ENCODE measurements around the gene ACSL5. TPM values are rescaled to one million over a fixed set of nuclear protein-coding genes. Genes with fewer than 3 reads are reported as not detected.

Gene ACSL5
- total and polyA plus RNA-seq, 10 of the 15 experiments (the other 5 are each of a cell fraction or from before 2014, with no cell fraction given), result 22.3 to 57.0 (median 46.4) TPM

DNA sequence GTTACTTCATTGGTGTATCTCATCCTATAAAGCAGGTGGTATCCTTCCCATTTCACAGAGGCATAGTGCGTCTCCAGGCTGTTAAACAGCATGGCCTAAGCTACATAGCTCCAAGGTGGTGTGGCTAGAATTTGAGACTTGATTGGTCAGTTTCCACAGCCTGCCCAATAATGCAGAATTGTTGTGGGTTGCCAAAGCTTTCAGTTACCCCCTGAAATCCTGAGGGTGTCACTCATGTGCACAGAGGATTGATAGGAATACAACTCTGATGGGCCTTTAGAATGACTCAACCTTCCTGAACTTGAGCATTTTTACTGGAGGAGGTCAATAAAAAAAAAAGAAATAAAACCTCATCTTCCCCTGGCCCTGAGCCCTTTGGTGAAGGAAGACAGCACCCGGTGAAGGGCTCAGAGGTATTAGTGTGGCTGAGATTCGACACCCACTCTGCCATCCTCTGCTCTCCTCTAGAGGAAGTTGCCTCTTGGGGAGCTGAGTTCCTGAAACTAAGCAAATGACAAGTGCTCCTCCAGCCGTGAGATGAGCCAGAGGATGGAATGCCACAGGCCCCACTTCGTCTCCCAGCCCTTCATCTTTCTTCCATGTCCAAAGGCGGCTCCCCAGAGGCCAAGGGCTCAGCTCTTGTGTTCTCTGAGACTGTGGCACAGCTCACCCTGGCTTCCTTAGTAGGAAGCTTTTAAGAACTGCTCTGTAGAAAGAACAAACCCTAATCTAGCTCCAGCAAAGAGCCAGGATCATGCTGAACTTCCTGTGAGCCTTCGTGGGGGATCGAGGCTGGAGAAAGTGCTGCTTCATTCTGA lies 1.0 kb downstream of the ACSL5 start (continued):
- TF ChIP-seq FOXM1 (IDR thresholded peaks at IDR 0.05; ENCODE audit: low read depth, low read length), result no peak
- TF ChIP-seq CBFB (IDR thresholded peaks at IDR 0.05; ENCODE audit: low read depth), result no peak
- TF ChIP-seq BRCA1 (IDR thresholded peaks at IDR 0.05; ENCODE audit: low read depth, low read length), result no peak
- TF ChIP-seq, protein P1, sequence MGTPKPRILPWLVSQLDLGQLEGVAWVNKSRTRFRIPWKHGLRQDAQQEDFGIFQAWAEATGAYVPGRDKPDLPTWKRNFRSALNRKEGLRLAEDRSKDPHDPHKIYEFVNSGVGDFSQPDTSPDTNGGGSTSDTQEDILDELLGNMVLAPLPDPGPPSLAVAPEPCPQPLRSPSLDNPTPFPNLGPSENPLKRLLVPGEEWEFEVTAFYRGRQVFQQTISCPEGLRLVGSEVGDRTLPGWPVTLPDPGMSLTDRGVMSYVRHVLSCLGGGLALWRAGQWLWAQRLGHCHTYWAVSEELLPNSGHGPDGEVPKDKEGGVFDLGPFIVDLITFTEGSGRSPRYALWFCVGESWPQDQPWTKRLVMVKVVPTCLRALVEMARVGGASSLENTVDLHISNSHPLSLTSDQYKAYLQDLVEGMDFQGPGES (IDR thresholded peaks at IDR 0.05), result no peak
- TF ChIP-seq SPI1 (IDR thresholded peaks at IDR 0.05; ENCODE audit: borderline replicate concordance, insufficient read depth, low read depth, low read length), result 0 out of 2 replicates have a peak, but pooled peaks have one; percentile 6
- TF ChIP-seq TCF7 (IDR thresholded peaks at IDR 0.05; ENCODE audit: borderline replicate concordance), result no peak
- TF ChIP-seq GATAD2B (conservative IDR thresholded peaks at IDR 0.05; ENCODE audit: low read depth), result no peak
- TF ChIP-seq IKZF2 (IDR thresholded peaks at IDR 0.05), result peak; percentile 8 to 26; a peak in 1 of 4 replicates
- TF ChIP-seq, protein P2, sequence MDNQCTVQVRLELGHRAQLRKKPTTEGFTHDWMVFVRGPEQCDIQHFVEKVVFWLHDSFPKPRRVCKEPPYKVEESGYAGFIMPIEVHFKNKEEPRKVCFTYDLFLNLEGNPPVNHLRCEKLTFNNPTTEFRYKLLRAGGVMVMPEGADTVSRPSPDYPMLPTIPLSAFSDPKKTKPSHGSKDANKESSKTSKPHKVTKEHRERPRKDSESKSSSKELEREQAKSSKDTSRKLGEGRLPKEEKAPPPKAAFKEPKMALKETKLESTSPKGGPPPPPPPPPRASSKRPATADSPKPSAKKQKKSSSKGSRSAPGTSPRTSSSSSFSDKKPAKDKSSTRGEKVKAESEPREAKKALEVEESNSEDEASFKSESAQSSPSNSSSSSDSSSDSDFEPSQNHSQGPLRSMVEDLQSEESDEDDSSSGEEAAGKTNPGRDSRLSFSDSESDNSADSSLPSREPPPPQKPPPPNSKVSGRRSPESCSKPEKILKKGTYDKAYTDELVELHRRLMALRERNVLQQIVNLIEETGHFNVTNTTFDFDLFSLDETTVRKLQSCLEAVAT (IDR thresholded peaks at IDR 0.05), result peak; percentile 40; the same call in 1 of the 2 replicates
- TF ChIP-seq KDM1A (IDR thresholded peaks at IDR 0.05; ENCODE audit: borderline replicate concordance), result no peak
- TF ChIP-seq, protein P3, sequence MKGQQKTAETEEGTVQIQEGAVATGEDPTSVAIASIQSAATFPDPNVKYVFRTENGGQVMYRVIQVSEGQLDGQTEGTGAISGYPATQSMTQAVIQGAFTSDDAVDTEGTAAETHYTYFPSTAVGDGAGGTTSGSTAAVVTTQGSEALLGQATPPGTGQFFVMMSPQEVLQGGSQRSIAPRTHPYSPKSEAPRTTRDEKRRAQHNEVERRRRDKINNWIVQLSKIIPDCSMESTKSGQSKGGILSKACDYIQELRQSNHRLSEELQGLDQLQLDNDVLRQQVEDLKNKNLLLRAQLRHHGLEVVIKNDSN (IDR thresholded peaks at IDR 0.05; ENCODE audit: borderline replicate concordance, extremely low read length, insufficient read depth, low read depth, low read length), result no peak
- no peak for TF ChIP-seq YY1 (IDR thresholded peaks at IDR 0.05; ENCODE audit: low read depth, low read length)
- TF ChIP-seq BHLHE40 (IDR thresholded peaks at IDR 0.05; ENCODE audit: borderline replicate concordance in 1 of 2, low read depth in 2 of 2, low read length in 1 of 2), result no peak
- no peak for TF ChIP-seq IRF4 (IDR thresholded peaks at IDR 0.05; ENCODE audit: low read depth, low read length)
- TF ChIP-seq PML (IDR thresholded peaks at IDR 0.05; ENCODE audit: low read length), result no peak; the same call in 1 of the 2 replicates
- no peak for TF ChIP-seq SUPT20H (IDR thresholded peaks at IDR 0.05; ENCODE audit: borderline replicate concordance, control insufficient read depth, low read depth, low read length)
- no peak for TF ChIP-seq BCLAF1 (IDR thresholded peaks at IDR 0.05)
- TF ChIP-seq PAX5 (IDR thresholded peaks at IDR 0.05; ENCODE audit: borderline replicate concordance, low read depth, low read length), result no peak
- no peak for TF ChIP-seq RAD21 (IDR thresholded peaks at IDR 0.05; ENCODE audit: insufficient read depth, low read depth, low read length)
- TF ChIP-seq, protein P4, sequence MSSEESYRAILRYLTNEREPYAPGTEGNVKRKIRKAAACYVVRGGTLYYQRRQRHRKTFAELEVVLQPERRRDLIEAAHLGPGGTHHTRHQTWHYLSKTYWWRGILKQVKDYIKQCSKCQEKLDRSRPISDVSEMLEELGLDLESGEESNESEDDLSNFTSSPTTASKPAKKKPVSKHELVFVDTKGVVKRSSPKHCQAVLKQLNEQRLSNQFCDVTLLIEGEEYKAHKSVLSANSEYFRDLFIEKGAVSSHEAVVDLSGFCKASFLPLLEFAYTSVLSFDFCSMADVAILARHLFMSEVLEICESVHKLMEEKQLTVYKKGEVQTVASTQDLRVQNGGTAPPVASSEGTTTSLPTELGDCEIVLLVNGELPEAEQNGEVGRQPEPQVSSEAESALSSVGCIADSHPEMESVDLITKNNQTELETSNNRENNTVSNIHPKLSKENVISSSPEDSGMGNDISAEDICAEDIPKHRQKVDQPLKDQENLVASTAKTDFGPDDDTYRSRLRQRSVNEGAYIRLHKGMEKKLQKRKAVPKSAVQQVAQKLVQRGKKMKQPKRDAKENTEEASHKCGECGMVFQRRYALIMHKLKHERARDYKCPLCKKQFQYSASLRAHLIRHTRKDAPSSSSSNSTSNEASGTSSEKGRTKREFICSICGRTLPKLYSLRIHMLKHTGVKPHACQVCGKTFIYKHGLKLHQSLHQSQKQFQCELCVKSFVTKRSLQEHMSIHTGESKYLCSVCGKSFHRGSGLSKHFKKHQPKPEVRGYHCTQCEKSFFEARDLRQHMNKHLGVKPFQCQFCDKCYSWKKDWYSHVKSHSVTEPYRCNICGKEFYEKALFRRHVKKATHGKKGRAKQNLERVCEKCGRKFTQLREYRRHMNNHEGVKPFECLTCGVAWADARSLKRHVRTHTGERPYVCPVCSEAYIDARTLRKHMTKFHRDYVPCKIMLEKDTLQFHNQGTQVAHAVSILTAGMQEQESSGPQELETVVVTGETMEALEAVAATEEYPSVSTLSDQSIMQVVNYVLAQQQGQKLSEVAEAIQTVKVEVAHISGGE (CRISPR knock-in tag; IDR thresholded peaks at IDR 0.05), result no peak

Data from GM12878 (cell line).